Kidney (tissue), 14 donors: ENCODE measurements around the gene GBX2. TPM values are rescaled to one million over a fixed set of nuclear protein-coding genes. Genes with fewer than 3 reads are reported as not detected.

Experiments used
- DNase-seq, 5 donors: peaks; one replicate each; pipeline ENCODE4 v3.0.0-alpha.2; 2013 to 2020
- FAIRE-seq: peaks from 2 replicates; lab custom pipeline; 2012; peaks lifted over from hg19 to GRCh38; lab: Jason Lieb, UNC
- H3K27ac ChIP-seq, 2 donors: one replicate each; pipeline ENCODE4 v1.7.0; 2013; ENCODE audit warnings: low read depth in 2 of 2, low read length in 2 of 2, inconsistent platforms in 1 of 2
- H3K27me3 ChIP-seq: one replicate; pipeline ENCODE4 v1.7.1; 2013; ENCODE audit warnings: low read length, inconsistent platforms; ENCODE audit not compliant: control insufficient read depth, insufficient read depth
- H3K36me3 ChIP-seq, 3 donors: one replicate each; pipeline versions ENCODE4 v1.7.0 to v1.7.1; 2013; ENCODE audit warnings: low read length in 3 of 3, control low read depth in 1 of 3, inconsistent platforms in 1 of 3; ENCODE audit not compliant: insufficient read depth in 3 of 3, control insufficient read depth in 2 of 3
- H3K4me1 ChIP-seq, 3 donors: one replicate each; pipeline versions ENCODE4 v1.7.0 to v1.7.1; 2013; ENCODE audit warnings: low read length in 3 of 3, inconsistent platforms in 1 of 3, low read depth in 1 of 3; ENCODE audit not compliant: control insufficient read depth in 2 of 3, insufficient read depth in 2 of 3
- H3K4me3 ChIP-seq, 3 donors: one replicate each; pipeline versions ENCODE4 v1.7.0 to v1.8.1; 2013; ENCODE audit warnings: low read length in 3 of 3, control low read depth in 1 of 3, inconsistent platforms in 1 of 3
- H3K9ac ChIP-seq, 3 donors: one replicate each; pipeline versions ENCODE4 v1.7.0 to v1.7.1; 2013; ENCODE audit warnings: low read length in 3 of 3, control low read depth in 1 of 3, inconsistent platforms in 1 of 3
- H3K9me3 ChIP-seq, 3 donors: one replicate each; pipeline versions ENCODE4 v1.7.0 to v1.7.1; 2013; ENCODE audit warnings: low read length in 3 of 3, control low read depth in 1 of 3, inconsistent platforms in 1 of 3; ENCODE audit not compliant: control insufficient read depth in 2 of 3, insufficient read depth in 1 of 3
- CTCF ChIP-seq: IDR thresholded peaks from 3 replicates; pipeline ENCODE4 v1.5.1; 2012; ENCODE audit warnings: mild to moderate bottlenecking, moderate library complexity, borderline replicate concordance; ENCODE audit not compliant: insufficient read depth; ENCODE audit errors: extremely low read depth
- intact Hi-C: fragments of 100-400 bp; cut with DNase I; formaldehyde crosslinking; loops from one replicate; pipeline ENCODE4 v1.11.1; 2022
- polyA plus RNA-seq: library from polyadenylated mRNA; stranded (reverse); fragments of 350-450 nt; fragmentation: Illumina TruSeq; extraction: RNeasy Lipid Tissue Mini Kit (QIAGEN cat#74804); gene quantifications from one replicate; pipeline ENCODE4 v1.2.3, GENCODE V29; 2014; ENCODE audit warnings: low read depth, low replicate concordance; ENCODE audit not compliant: insufficient read depth
- total RNA-seq: library from RNA; stranded (reverse); fragmentation: NEBNext Ultra II Directional; extraction: Animal tissue kit (Norgen Biotek cat#: 25700); gene quantifications from one replicate; pipeline ENCODE4 v1.2.1, GENCODE V29; 2021
- donor health status: control.
- donor health status: control.
- donor health status: control.
- donor health status: control.
- donor health status: control.
- donor health status: DM: yes; HTN: yes; CAD: no.
- donor health status: Normal renal cell carcinoma (clear cell type).

Gene GBX2
- total and polyA plus RNA-seq, 2 donors from 2014 or later = not detected

DNA sequence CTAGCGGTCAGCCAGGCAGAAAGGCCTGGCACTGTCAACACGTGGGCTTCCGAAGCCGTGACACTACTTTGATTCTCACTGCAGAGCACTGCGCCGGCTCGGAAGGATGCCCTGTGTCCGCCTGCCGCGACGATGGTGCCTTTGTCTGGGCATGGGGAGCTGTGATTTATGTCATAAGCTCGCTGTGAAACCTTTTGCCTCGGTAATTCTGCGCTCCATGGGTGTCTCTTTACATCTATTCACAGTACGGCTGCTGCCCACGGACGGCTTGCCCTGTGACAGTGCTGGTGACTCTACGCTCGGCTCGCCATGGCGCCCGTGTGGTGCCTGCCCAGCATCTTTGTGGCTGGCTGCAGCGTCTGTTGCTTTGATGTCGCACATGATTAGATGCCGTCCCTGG lies 43.1 kb upstream of the GBX2 start:
- peak in 4 of 5 donors; percentile 49 to 59 (median 54) for DNase-seq
- intact Hi-C loops = no loop called here
- Histone ChIP-seq H3K9me3 (peaks cover 0 to 5% (median 2%) of the 10 kb centered on the region in 3 donors), H3K4me3 (no peak overlapping the region), H3K36me3 (no peaks in the 10 kb centered on the region), H3K9ac (no peak overlapping the region), H3K4me1 (no peaks in the 10 kb centered on the region), H3K27ac (no peak overlapping the region), H3K27me3 (peaks cover 2% of the 10 kb centered on the region)
- FAIRE-seq = no peak
- TF ChIP-seq CTCF = no peak

- Histone ChIP-seq H3K4me1 (no peaks in the 10 kb centered on the region), H3K9me3 (peaks cover 0 to 7% (median 2%) of the 10 kb centered on the region in 3 donors), H3K27me3 (peaks cover 2% of the 10 kb centered on the region), H3K9ac (no peak overlapping the region), H3K4me3 (no peak overlapping the region), H3K27ac (no peak overlapping the region), H3K36me3 (no peaks in the 10 kb centered on the region)
- intact Hi-C loops = no loop called here
- no peak for TF ChIP-seq CTCF
- peak in 3 of 5 donors; percentile 46 to 48 (median 46) for DNase-seq
- FAIRE-seq = no peak
These were observed 42.4 kb upstream of the GBX2 start for GRCh38 chr2:236210536-236210935.

DNA sequence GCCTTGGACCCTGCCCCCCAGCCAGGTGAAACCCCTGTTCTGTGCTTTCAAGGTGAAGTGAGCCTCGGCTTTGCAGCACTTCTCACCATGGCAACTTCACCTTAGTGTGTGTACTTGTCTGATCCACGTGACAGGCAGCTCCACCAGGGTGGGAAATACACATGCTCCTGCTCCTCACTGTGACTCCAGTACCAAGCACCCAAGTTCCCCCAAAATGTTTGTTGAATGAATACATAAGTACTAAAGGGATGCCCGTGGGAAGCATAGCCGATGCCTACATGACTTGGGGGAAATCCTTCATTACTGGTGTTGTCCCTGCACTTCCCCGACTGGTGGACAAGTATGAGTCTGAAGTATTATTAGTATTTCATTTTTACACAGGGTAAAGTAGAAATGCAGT lies 41.8 kb upstream of the GBX2 start:
- no peak overlapping the region for H3K4me3 ChIP-seq
- no peak for TF ChIP-seq CTCF
- H3K9me3 ChIP-seq = peaks cover 0 to 12% (median 2%) of the 10 kb centered on the region in 3 donors
- H3K9ac ChIP-seq = no peak overlapping the region
- intact Hi-C loops = no loop called here
- H3K36me3 ChIP-seq = no peaks in the 10 kb centered on the region
- DNase-seq = no peak
- no peak for FAIRE-seq
- H3K27ac ChIP-seq = no peak overlapping the region
- H3K27me3 ChIP-seq = peaks cover 2% of the 10 kb centered on the region
- H3K4me1 ChIP-seq = no peaks in the 10 kb centered on the region

DNA sequence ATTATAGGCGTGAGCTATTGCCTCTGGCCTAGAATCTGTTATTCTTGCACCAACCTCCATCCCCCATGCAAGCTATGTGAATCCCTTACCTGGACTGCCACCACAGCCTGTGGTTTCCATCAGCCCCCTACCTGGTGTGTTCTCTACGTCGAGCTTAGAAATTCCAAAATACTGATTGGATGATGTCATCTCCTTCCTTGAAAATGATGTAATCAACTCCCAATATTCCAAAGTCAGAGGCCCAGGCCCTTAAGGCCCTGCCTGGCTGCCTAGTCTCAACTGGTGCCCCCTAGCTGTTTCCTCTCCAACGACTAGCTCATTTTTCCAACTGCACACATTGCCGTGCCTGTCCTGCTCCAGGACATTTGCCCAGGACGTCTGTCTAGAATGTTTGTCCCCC lies 41.3 kb upstream of the GBX2 start:
- no peak for FAIRE-seq
- H3K4me3 ChIP-seq = no peak overlapping the region
- no peaks in the 10 kb centered on the region for H3K4me1 ChIP-seq
- H3K9me3 ChIP-seq = peaks cover 0 to 13% (median 2%) of the 10 kb centered on the region in 3 donors
- no peak overlapping the region for H3K9ac ChIP-seq
- H3K27ac ChIP-seq = no peak overlapping the region
- intact Hi-C loops = no loop called here
- H3K36me3 ChIP-seq = no peaks in the 10 kb centered on the region
- DNase-seq = peak in 1 of 5 donors; percentile 4
- TF ChIP-seq CTCF = no peak
- peaks cover 2% of the 10 kb centered on the region for H3K27me3 ChIP-seq
